Forelimb muscle (tissue), 1 donor: ENCODE data around the gene EIF4E2. TPM values are rescaled to one million over a fixed set of nuclear protein-coding genes. Genes with fewer than 3 reads are reported as not detected.
A peak's percentile ranks its signal among the peaks of the same experiment; 100 is the strongest.

Source experiments
- DNase-seq: peaks from one replicate; pipeline ENCODE4 v3.0.0-alpha.2; 2013; ENCODE audit warnings: low read depth
- polyA plus RNA-seq: library from polyadenylated mRNA; unstranded; fragments of 120-200 nt; gene quantifications from one replicate; pipeline ENCODE4 v1.2.1, GENCODE V29; 2013; ENCODE audit not compliant: insufficient read length

Gene EIF4E2
- polyA plus RNA-seq: 152 TPM

GRCh38 chr2:232550354-232551249, at the start of gene EIF4E2, which contains the start of gene TIGD1:
EIF4E2 (plus strand) TSS chr2:232550689; CDS start chr2:232550725, 36 bp downstream.
TIGD1 (minus strand) TSS chr2:232550557; CDS start chr2:232549882, 675 bp downstream.
- peak; percentile 85 for DNase-seq

GRCh38 chr2:232501331-232501771, 49.1 kb upstream of the EIF4E2 start:
- no peak for DNase-seq

DNA sequence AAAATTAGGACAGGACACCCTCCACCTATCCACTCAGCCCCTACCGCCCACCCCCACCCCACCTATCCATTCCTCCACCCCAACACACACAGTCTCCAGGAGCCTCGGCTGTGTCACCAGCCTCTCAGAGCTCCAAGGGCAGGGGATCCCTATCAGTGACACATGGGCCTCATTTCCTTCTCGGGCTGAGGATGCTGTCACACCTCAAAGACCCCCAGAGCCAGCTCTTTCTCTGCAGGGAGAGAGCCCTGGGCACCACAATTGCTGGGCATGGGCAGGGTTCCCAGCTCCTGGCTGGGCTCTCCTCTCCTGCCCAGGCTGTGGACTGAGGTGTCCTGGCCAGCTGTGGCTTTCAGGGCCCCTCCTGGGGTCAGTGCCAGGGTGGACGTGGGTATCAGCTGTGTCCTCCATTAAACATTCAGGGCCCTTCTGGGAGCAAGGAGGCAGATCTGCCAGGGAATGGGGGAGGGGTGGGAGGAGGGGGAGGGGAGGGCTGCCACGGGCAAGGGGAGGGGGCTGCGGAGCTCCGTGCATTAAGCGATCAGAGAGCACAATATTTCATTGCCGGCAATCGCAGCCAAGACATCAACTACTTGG, 48.6 kb upstream of the EIF4E2 start:
- DNase-seq: no peak

DNA sequence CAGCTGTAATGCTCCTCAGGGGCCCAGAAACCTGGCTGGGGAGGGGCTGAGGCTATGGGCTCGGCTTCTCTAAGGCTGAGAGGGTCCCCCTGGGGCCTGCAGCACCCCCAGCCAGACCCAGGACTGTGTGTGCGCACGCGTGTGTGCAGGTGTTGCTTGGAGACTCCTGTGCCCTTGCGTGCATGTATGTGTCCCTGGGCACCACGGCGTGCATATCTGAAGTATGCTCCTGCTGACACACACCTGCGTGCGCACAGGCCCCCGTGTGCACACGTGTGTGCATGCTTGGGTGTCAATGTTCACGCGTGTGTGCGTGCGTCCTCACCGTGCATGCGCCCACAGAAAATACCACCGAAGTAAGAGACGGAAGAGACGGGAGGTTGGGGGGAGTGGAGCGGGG, 48.0 kb upstream of the EIF4E2 start:
- no peak for DNase-seq

GRCh38 chr2:232502911-232503808, 47.3 kb upstream of the EIF4E2 start:
- no peak for DNase-seq

DNA sequence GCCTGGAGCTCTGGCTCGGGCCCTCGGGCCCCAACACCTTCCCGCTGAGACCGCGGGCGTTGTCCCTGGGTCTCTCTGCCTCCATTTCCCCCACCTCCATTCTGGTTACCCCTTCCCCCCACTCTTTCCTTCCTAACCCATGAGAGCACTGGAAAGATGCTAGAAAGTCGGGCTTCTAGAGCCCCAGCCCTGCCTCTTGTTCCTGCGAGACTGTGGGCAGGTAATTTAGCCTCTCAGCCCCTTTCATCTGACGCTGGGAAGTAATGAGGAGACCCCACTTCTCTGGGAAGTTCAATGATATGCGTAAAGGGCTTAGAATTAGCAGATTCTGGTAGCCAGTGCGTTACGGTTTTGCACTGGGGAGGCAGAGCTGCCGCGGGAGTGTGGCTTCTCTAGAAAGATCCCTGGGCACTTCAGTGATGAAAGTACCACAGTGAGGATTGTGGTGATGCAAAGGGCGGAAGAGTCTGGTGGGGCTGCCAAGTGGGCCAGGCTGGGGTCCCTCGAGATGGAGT, 46.6 kb upstream of the EIF4E2 start:
- no peak for DNase-seq

GRCh38 chr2:232504438-232504837, 46.1 kb upstream of the EIF4E2 start:
- no peak for DNase-seq

DNA sequence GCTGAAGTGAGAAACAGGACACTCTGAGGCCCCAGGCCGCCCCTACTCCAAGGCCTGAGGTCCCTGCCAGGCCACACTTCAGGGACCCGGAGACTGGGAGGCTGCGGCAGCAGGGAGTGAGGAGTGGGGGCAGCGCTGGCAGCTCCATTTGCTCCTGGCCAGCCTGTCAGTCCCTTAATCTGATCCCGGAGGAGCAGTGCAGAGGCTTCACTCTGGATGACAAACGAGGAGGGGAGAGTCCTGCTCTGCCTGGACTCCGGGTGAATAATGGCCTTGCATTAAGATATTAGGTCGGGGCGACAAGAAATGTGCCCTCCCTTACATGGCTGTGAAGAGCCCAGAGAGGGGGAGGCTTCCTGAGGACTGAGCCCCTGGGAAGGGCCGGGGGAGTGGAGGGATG, 44.6 kb upstream of the EIF4E2 start:
- no peak for DNase-seq

- DNase-seq: no peak
These were observed 43.8 kb upstream of the EIF4E2 start for GRCh38 chr2:232506709-232507108.

DNA sequence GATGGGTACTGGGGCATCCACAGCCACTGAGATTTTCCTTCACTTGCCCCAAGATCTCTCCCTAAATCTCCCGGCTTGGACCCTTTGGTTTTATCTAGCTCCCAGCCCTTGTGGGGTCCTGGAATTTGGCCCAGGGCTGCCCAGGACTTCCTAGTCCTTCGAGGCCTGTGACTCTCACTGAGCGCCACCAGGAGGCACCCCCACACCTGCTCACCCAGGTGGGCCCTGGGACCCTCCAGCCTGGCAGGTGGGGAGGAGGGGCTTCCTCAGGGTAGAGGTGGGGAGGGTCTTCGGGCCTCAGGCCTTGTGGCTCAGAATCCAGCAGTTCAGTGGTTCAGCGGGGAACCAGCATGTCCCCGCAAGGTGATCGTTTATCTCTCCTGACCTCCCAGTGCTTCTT, 42.2 kb upstream of the EIF4E2 start:
- DNase-seq: no peak

DNA sequence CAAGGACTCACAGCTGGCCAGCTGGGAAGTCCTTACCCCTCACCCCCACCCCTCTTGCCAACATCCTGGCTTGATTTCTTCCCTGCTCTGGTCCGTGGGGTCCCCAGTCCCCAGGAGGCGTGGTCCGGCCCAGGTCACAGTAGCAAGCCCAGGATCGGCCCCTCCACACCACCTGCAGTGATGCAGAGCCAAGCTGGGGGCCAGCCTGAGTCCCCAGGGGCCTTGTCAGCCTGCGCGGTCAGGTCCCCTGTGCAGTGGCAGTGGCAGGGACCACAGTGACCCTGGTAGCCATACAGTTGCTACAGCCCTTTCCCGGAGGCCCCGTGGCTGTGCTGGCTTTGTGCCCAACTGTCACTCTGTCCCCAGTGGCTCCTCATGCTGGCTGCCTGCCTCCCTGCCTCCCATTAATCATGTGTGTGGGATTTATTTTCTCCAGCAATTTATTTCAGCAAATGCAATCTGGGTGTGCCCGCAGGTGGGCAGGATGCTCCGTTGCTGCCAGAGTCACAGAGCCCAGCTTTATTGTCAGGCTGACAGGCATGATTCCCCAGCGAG, 39.1 kb upstream of the EIF4E2 start:
- DNase-seq: no peak

- no peak for DNase-seq
These were observed 37.9 kb upstream of the EIF4E2 start for GRCh38 chr2:232512602-232513001.

DNA sequence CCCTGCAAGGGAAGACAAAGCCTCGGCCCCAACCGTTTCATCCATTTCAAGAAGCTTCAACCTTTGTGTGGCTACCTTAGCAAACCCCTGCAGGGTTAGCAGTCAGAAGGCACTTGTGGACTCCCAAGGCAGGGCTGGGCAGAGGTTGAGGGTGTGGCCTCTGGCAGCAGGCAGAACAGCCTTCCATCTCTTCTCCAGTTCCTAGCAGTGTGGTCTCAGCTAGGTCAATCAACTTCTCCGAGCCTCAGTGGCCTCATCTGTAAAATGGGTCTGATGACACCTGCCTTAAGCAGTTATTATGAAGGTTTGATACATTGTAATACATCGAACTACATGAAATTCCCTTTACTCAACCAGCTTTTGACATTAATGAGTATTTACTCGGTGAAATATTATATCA, 37.1 kb upstream of the EIF4E2 start:
- no peak for DNase-seq

DNA sequence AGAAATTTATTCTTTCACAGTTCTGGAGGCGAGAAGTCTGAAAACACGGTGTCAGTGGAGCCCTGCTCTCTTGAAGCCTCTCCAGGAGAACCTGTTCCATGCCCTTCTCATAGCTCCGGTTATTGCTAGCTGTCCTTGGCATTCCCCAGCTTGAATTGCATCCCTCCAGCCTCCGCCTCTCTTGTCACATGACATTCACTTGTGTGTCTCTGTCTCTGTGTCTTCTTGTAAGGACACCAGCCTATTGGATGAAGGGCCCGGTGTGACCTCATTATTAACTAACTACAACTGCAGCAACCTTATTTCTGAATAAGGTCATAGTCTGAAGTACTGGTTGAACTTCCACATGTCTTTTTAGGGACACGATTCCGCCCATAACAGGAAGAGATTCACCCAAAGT, 34.9 kb upstream of the EIF4E2 start:
- DNase-seq: no peak

DNA sequence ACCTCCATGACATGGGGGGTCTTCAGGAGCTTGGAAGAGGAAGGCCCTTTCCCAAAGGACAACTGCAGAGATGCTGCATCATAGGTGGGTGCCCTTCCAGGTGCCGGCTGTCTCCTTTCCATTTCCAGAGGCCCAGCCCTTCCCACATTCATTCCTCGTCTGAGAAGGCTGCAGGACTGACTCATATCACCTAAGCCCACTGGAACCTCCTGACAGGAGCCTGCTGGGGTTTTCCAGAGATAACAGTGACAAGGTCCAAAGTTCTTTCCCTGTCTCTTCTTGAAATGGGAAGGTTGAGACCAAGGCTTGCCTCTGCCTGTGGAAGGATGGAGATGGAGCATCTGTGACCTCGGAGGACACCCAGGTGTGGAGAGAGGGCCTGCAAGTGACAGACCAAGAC, 33.9 kb upstream of the EIF4E2 start:
- DNase-seq: no peak

- no peak for DNase-seq
These were observed 31.6 kb upstream of the EIF4E2 start for GRCh38 chr2:232518844-232519243.

- no peak for DNase-seq
These were observed 30.7 kb upstream of the EIF4E2 start, which contains the start of gene PRSS56 for GRCh38 chr2:232519581-232520438. PRSS56 (plus strand) TSS chr2:232520388; CDS start chr2:232520599, 211 bp downstream.

- DNase-seq: no peak
These were observed 30.0 kb upstream of the EIF4E2 start for GRCh38 chr2:232520489-232520888.

DNA sequence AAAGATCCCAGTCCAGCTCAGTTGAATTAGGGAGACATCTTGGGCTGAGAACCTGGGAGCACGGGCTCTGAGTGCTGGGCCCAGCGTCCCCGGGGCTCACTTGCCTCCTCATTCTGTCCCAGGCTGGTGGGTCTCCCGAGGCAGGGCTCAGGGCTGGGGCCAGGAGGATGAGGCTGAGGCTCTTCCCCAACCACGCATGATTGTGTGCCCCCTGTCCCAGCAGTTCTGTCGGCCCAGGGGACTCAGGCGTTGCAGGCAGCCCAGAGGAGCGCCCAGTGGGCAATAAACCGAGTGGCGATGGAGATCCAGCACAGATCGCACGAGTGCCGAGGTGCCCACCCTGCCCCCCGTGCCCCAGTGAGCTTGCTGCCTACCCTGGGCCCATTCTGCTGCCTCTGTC, 29.4 kb upstream of the EIF4E2 start:
- DNase-seq: no peak

DNA sequence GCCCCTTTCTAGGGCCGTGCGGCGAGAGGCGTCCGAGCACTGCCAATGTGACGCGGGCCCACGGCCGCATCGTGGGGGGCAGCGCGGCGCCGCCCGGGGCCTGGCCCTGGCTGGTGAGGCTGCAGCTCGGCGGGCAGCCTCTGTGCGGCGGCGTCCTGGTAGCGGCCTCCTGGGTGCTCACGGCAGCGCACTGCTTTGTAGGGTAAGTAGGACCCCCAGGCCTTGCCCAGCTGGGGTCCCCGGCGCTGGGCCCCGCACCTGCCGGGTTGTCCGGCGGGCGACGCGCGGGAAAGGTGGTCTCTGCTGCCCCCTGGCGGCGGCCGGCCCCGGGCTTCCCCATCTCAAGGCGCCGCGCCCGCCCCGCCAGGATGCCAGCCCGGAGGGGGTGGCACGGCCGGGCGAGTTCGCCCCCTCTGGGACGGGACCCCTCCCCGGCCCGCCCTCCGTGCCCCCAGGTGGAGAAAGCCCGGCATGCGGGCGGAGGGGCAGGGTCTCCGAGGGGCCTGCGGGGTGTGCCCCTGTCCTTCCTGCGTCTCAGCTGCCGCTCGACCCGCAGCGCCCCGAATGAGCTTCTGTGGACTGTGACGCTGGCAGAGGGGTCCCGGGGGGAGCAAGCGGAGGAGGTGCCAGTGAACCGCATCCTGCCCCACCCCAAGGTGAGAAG, 28.4 kb upstream of the EIF4E2 start:
- DNase-seq: no peak
